GM18517 (cell line): ENCODE measurements around the gene ABI3.
"Not testable (repeated sequence)": the region's sequence is repeated elsewhere in the genome, so short reads cannot be mapped to it uniquely, and the experiment has no call there.

Experiments used
- ATAC-seq: cut with Tn5 transposase; IDR thresholded peaks from one replicate; pipeline ENCODE4 v1.9.1; 2021; ENCODE audit warnings: mild to moderate bottlenecking, moderate library complexity; ENCODE audit not compliant: unreplicated experiment

ABI3 gene

DNA sequence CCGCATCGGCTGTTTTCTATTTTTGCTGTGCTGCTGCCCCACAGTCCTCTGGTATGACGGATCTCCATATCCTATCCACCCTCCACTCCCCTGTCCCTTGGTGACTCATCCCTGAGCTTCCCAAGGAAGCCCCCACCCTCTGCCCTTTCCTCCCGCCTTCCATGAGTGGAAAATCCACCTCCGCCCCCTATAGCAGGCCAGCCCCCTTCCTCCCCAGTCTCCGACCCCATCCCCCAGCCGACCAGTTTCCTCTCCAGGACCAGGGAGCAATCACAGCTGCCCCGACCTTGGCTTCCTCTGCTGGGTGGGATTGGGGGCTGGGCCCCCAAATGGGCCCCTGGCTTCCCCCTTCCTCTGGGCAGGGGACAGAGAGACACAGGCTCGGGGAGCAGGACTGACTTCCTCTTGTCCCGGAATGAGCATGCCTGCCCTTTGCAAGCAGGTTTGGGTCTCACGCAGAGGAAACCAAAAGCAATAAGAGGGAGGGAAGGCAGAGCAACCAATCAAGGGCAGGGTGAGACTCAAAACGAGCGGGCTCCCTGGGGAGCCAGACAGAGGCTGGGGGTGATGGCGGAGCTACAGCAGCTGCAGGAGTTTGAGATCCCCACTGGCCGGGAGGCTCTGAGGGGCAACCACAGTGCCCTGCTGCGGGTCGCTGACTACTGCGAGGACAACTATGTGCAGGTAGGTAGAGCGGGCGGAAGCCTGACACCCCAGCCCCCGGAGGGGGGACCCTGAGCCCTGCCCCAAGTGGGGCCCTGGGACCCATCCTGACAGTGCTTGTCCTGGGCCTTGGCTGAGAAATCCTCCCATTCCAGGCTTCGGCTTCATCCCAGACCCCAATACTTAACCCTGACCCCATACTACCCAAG is at the start of gene ABI3, which contains the start of gene GNGT2:
Gene ABI3, plus strand, starts transcription at position 550 of the 872 bp plus-strand sequence. Its CDS starts 18 bp downstream, at position 568.
Gene GNGT2, minus strand, starts transcription at position 417 of the 872 bp plus-strand sequence. CDS start 3,152 bp downstream, outside the sequence.
- ATAC-seq = peak; percentile 71

GRCh38 chr17:49162866-49163265 is 47.6 kb upstream of the ABI3 start:
- no peak for ATAC-seq

- no peak for ATAC-seq
Measured at GRCh38 chr17:49165143-49165542, 45.4 kb upstream of the ABI3 start.

- ATAC-seq = no peak
Measured at GRCh38 chr17:49168706-49169105, 41.8 kb upstream of the ABI3 start.

DNA sequence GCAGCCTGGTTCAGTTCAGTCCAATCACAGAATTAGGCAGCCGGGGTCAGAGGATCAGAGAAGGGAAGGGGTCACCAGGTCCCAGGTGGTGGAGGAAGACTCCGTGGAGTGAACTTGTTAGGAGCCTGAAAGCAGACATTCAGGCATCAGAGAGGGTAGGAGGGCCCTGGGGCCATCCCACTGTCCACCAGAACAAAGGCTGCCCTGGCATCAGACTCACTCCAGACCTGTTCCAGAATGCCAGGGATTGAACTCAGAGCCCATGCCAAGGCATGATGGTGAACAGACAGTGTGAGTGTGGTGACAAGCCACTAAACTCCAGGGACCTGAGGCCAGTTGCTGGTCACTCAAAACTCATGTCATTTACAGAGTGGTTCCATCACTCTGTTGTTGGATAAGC is 40.3 kb upstream of the ABI3 start:
- ATAC-seq = no peak

- ATAC-seq = not testable (repeated sequence)
Measured at GRCh38 chr17:49170711-49171110, 39.8 kb upstream of the ABI3 start.

DNA sequence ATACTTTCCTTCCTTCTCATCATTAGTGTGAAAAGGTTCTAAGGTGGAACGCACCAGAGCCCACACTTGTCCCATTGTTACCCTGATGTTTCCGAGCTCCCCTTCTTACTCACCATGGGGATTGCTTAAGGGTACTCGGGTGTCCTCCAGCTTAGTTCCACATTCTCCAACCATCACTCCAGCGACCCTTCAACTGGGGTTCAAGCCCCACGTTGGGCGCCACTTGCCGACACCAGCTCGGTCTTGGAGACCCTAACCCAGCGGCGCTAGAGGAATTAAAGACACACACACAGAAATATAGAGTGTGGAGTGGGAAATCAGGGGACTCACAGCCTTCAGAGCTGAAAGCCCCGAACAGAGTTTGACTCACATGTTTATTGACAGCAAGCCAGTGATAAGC is 34.5 kb upstream of the ABI3 start:
- ATAC-seq = not testable (repeated sequence)

DNA sequence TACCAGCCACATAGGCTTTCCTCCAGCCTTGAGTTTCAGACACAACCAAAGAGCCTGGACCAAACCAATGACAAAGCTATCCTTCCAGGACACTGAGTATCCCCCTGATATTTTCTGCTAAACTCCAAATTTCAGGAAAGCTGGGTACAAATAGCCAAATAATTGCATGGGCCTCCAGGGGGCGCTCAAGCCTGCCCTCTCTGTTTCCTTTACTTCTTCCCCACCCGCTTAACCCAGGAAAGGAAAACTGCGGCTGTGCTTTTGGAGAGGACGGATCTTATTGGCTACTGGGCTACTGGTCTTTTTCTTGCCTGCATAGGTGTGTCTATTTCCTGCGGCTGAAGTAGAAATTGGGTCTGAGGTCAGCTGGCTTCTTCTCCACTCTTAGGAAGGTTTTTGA is 30.2 kb upstream of the ABI3 start:
- ATAC-seq = no peak

GRCh38 chr17:49180998-49181635 is 29.4 kb upstream of the ABI3 start:
- ATAC-seq = no peak

- no peak for ATAC-seq
Measured at GRCh38 chr17:49183341-49183740, 27.2 kb upstream of the ABI3 start.

DNA sequence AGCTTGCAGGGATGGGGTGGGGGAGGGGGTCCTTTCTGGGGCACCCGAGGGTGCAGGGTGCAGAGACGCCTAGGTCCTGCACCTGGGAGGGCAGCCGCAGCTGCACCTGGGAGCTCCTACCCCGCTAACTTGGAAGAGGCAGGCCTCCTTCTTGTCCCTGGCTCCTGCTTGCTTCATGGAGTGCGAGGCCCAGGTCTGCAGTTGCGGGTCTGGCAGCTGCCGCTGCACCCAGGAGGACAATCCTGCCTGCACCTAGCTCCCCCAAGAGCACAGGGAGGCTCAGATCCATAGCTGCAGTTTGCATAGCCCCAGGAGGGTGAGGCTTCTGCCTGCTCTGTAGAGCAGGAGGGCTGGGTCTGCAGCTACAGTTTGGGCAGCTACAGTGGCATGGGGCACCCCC is 26.7 kb upstream of the ABI3 start:
- ATAC-seq = no peak

- ATAC-seq = not testable (repeated sequence)
Measured at GRCh38 chr17:49184522-49184921, 26.0 kb upstream of the ABI3 start.

DNA sequence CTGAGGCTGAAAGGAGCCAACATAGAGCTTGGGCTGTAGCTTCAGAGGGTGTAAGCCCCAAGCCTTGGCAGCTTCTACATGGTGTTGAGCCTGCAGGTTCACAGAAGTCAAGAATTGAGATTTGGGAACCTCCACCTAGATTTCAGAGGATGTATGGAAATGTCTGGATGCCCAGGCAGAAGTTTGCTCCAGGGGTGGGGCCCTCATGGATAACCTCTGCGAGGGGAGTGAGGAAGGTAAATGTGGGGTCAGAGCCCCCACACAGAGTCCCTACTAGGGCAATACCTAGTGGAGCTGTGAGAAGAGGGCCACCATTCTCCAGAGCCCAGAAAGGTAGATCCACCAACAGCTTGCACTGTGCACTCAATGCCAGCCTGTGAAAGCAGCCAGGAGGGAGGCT is 25.1 kb upstream of the ABI3 start:
- not testable (repeated sequence) for ATAC-seq

- no peak for ATAC-seq
Measured at GRCh38 chr17:49187301-49187700, 23.2 kb upstream of the ABI3 start.

- no peak for ATAC-seq
Measured at GRCh38 chr17:49190932-49191331, 19.6 kb upstream of the ABI3 start.

DNA sequence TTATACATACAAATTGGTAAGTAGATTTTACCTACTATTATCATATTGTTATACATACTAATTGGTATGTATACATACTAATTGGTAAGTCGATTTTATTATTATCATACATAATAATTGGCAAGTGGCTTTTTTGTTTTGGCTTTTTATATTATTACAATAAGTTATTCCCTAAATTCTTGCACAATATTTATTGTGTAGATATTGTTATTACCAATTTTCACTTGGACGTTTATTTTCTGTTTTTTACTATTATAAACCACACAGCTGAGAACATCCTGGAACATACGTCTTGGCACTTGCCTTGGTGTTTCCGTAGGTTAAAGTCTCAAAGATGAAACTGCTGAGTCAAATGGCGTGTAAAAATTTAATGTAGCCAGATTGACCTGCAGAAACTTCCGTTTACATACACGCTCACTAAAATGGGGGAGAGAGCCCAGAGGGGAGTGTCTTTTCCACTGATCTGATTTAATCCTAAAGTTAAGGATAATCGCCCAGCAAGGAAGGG is 19.0 kb upstream of the ABI3 start:
- ATAC-seq = peak; percentile 2

GRCh38 chr17:49191917-49192741 is 18.4 kb upstream of the ABI3 start:
- ATAC-seq = peak; percentile 55

DNA sequence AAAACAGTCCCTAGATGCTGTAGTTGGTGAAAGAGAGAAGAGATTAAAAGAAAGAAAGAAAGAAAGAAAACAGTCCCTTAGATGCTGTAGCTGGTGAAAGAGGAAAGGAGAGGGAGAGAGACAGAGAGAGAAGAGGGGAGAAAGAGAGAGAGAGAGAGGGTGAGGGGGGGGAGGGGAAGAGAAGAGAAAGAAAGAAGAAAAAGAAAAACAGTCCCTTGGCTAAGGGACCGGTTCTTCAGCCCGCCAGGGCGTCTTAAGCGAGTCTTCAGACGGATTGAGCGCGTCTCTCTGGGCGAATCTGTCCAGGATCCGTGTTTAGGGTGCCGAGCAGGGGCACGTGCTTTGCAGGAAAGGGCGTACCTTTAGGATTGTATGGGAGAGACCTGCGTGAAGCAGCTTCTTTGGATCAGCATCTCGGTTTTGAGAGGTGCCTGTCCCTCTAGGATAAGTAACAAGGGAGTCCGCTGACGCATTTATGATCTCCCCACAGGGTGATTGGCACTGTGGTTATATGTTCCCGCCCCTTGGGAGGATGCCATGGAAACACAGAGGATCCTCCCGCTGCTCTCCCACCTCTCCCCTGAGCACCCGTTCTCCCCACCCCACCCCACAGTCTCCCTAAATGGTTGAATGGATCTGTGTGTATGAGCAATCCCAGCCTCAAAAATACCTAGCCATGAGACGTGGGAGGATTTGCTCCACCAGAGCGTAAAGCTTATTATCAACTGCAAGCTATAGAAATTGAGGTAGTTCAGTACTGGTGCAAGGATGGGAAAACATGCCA is 16.8 kb upstream of the ABI3 start:
- no peak for ATAC-seq

GRCh38 chr17:49194297-49194607 is 16.3 kb upstream of the ABI3 start:
- ATAC-seq = no peak

DNA sequence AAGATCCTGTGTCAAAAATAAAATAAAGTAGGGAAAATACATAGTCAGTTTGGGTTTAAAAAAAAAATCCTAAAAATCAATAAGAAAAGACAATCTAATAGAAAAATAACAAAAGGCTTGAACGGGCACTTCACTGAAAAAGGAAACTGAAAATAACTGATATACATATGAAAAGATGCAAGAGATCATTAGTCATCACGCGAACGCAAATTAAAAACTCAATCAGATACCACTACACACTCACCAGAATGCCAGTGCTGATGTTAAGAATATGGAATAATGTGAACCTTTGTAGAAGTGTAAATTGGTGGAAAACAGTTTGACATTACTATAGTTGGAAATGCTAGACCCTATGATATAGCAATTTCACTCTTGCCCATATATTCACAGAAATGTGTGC is 14.8 kb upstream of the ABI3 start:
- ATAC-seq = no peak
